RWPE2 (cell line): ENCODE measurements around the gene SLC6A18.

ENCODE experiments used
- ATAC-seq: fragments of 200-7000 bp; cut with Tn5 transposase; 3 replicates; pipeline ENCODE4 v1.9.1; 2021; ENCODE audit warnings: low read depth
- DNase-seq: peaks from one replicate; pipeline ENCODE4 v3.0.0-alpha.2; 2020; ENCODE audit warnings: low spot score
- H3K27ac ChIP-seq: fragments of 450-650 bp; 2 replicates; pipeline ENCODE4 v1.5.1; 2017; ENCODE audit warnings: mild to moderate bottlenecking; ENCODE audit not compliant: poor library complexity, severe bottlenecking
- H3K27me3 ChIP-seq: fragments of 250-450 bp; sonication (Bioruptor Pico); 2 replicates; pipeline ENCODE4 v1.5.1; 2021; ENCODE audit warnings: mild to moderate bottlenecking, moderate library complexity; ENCODE audit not compliant: insufficient read depth, poor library complexity, severe bottlenecking
- H3K36me3 ChIP-seq: fragments of 250-450 bp; sonication (Bioruptor Pico); 2 replicates; pipeline ENCODE4 v1.5.1; 2020; ENCODE audit warnings: low read depth, mild to moderate bottlenecking, moderate library complexity
- H3K4me1 ChIP-seq: fragments of 250-450 bp; sonication (Bioruptor Pico); 2 replicates; pipeline ENCODE4 v1.5.1; 2021; ENCODE audit warnings: mild to moderate bottlenecking, moderate library complexity; ENCODE audit not compliant: insufficient read depth, poor library complexity, severe bottlenecking
- H3K4me3 ChIP-seq: fragments of 250-450 bp; sonication (Bioruptor Pico); 2 replicates; pipeline ENCODE4 v1.5.1; 2021; ENCODE audit warnings: mild to moderate bottlenecking, moderate library complexity; ENCODE audit not compliant: severe bottlenecking
- H3K9me3 ChIP-seq: fragments of 250-450 bp; sonication (Bioruptor Pico); 2 replicates; pipeline ENCODE4 v1.5.1; 2021; ENCODE audit warnings: mild to moderate bottlenecking, moderate library complexity; ENCODE audit not compliant: severe bottlenecking
- TF ChIP-seq, protein P1 (sequence below): fragments of 450-650 bp; IDR thresholded peaks from one replicate; pipeline ENCODE4 v1.5.1; 2017; ENCODE audit warnings: mild to moderate bottlenecking, moderate library complexity; ENCODE audit not compliant: poor library complexity, severe bottlenecking

Gene SLC6A18

DNA sequence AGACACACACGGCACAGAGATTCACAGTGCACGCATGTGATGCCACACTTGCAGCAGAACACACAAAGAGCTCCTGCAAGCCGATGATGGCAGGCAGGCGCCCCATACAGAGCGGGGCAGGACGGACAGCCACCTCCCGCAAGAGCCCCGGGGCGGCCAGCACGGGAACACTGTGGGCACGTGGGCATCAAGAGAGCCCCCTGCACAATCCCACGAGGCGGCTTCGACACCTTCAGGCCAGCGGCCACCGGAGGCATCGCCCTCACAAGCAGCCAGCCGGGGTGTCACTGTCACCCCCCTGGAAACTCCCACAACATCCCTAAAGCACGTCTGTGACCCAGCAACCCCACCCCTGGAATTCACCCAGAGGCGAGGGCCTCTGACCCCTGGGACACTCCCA lies 51.7 kb downstream of the SLC6A18 start:
- no peaks in the 10 kb centered on the region for H3K9me3 ChIP-seq
- TF ChIP-seq, protein P1, sequence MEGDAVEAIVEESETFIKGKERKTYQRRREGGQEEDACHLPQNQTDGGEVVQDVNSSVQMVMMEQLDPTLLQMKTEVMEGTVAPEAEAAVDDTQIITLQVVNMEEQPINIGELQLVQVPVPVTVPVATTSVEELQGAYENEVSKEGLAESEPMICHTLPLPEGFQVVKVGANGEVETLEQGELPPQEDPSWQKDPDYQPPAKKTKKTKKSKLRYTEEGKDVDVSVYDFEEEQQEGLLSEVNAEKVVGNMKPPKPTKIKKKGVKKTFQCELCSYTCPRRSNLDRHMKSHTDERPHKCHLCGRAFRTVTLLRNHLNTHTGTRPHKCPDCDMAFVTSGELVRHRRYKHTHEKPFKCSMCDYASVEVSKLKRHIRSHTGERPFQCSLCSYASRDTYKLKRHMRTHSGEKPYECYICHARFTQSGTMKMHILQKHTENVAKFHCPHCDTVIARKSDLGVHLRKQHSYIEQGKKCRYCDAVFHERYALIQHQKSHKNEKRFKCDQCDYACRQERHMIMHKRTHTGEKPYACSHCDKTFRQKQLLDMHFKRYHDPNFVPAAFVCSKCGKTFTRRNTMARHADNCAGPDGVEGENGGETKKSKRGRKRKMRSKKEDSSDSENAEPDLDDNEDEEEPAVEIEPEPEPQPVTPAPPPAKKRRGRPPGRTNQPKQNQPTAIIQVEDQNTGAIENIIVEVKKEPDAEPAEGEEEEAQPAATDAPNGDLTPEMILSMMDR = no peak
- no peak for ATAC-seq
- H3K4me1 ChIP-seq = no peaks in the 10 kb centered on the region
- no peaks in the 10 kb centered on the region for H3K27me3 ChIP-seq
- H3K36me3 ChIP-seq = no peaks in the 10 kb centered on the region; the same call in 1 of the 2 replicates
- DNase-seq = no peak
- no peak overlapping the region for H3K4me3 ChIP-seq
- H3K27ac ChIP-seq = no peak overlapping the region

DNA sequence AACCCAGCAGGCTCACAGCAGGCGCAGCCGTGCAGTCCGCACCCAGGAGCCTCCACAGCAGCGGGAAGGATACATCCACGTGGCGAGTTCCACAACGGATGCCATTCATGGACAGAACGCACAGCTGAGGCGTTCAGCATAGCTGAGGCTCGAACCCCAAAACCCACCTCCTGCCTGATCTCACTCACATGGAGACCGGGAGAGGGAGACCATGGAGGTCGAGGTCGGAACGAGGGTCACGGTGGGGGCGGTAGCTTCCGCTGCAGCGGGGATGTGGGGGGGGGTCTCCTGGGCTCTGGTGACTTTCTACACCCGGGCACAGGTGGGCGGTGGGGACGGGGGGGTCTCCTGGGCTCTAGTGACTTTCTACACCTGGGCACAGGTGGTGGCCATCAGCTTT lies 52.1 kb downstream of the SLC6A18 start:
- no peaks in the 10 kb centered on the region for H3K27me3 ChIP-seq
- H3K9me3 ChIP-seq = no peaks in the 10 kb centered on the region
- H3K36me3 ChIP-seq = no peaks in the 10 kb centered on the region; the same call in 1 of the 2 replicates
- TF ChIP-seq, protein P1 = no peak
- H3K4me1 ChIP-seq = no peaks in the 10 kb centered on the region
- H3K4me3 ChIP-seq = no peak overlapping the region
- DNase-seq (peak; percentile 75), ATAC-seq (no peak)
- no peak overlapping the region for H3K27ac ChIP-seq

DNA sequence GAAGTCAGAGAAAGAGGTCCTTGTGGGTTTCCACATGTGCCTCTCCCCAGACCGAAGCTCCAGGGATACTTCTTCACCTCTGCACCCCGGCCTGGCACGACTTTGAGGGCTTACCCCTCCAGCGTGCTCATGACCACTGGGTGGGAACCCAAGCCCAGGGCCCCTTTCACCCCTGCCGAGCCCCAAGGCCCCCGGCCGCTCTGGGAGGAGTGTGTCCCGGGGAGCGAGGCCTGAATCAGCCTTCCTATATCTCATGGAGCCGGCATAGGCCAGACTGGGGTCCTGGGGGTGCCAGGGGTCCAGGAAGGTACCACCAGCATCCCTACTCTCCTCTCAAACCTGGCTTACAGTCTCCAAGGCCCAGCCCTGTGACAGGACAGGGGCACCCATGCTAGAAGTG lies 52.6 kb downstream of the SLC6A18 start:
- no peaks in the 10 kb centered on the region for H3K4me1 ChIP-seq
- H3K27ac ChIP-seq = no peak overlapping the region
- DNase-seq (peak; percentile 44), ATAC-seq (no peak)
- no peak overlapping the region for H3K4me3 ChIP-seq
- H3K9me3 ChIP-seq = no peaks in the 10 kb centered on the region
- H3K36me3 ChIP-seq = no peaks in the 10 kb centered on the region; the same call in 1 of the 2 replicates
- TF ChIP-seq, protein P1 = no peak
- H3K27me3 ChIP-seq = no peaks in the 10 kb centered on the region

DNA sequence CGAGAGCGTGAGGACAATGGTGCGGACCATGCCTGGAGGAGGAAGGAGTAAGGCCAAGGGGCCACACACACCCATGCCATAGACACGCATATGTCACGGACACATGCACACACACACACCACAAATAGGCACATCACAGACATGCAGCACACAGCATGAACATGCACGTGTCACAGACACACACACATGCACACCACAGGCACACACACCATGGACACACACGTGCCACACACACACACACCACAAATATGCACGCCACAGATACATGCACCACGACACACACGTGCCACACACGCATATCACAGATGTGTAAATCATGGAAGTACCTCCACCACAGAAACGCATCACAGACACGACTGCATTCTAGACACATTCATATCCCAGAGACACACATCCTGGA lies 53.0 kb downstream of the SLC6A18 start:
- TF ChIP-seq, protein P1 = no peak
- DNase-seq (no peak), ATAC-seq (no peak)
- no peaks in the 10 kb centered on the region for H3K4me1 ChIP-seq
- H3K4me3 ChIP-seq = no peak overlapping the region
- H3K27me3 ChIP-seq = no peaks in the 10 kb centered on the region
- H3K36me3 ChIP-seq = no peaks in the 10 kb centered on the region; the same call in 1 of the 2 replicates
- H3K27ac ChIP-seq = no peak overlapping the region
- H3K9me3 ChIP-seq = no peaks in the 10 kb centered on the region

DNA sequence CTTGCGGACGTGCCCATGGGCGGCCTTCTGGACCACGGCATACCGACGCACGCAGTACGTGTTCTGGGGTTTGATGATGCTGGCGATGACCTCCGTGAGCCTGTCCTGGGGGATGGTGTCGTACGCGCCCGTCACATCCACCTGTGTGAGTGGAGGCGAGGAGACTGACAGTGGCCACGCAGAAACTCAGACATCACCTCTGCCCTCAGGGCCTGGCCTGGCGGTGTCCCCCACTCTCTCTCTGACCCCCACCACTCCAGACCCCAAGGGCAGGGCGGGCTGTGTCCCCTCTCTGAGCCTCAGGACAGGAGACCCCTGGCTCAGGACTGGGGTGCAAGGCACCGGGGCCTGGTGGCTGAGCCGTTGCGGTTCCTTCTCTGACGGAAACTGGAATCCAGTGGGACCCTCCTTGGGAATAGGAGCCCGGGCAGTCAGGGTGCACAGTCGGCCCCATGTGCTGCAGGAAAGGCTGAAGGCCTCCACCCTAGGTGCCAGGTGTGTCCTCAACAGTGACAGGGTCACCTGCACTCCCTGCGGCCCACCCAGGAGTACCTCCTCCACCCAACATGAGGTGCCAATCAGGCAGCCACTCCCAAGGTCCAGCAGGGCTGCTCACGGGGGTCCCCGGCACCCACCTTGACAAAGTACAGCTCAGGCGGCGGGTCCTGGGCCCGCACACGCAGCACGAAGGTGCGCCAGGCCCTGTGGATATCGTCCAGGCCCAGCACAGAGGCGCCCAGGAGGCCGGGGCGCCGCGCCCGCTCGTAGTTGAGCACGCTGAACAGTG lies 53.7 kb downstream of the SLC6A18 start:
- Histone ChIP-seq H3K27ac (no peak overlapping the region), H3K4me1 (no peaks in the 10 kb centered on the region), H3K27me3 (no peaks in the 10 kb centered on the region), H3K4me3 (no peak overlapping the region), H3K36me3 (no peaks in the 10 kb centered on the region; the same call in 1 of the 2 replicates), H3K9me3 (no peaks in the 10 kb centered on the region)
- DNase-seq (peak; percentile 61), ATAC-seq (no peak)
- TF ChIP-seq, protein P1 = no peak
